GM12878 (cell line): Measurements from ENCODE around the gene H2BK1. TPM values are rescaled to one million over a fixed set of nuclear protein-coding genes. Genes with fewer than 3 reads are reported as not detected.
A peak's percentile ranks its signal among the peaks of the same experiment; 100 is the strongest.

ENCODE experiments used
- ATF2 ChIP-seq: IDR thresholded peaks from 2 replicates; pipeline ENCODE4 v1.6.1; 2012; ENCODE audit warnings: low read length, inconsistent platforms
- ATF7 ChIP-seq: fragments of 450-650 bp; IDR thresholded peaks from 2 replicates; pipeline ENCODE4 v1.6.1; 2016; ENCODE audit warnings: low read depth, mild to moderate bottlenecking
- CEBPB ChIP-seq, 2 experiments: fragments of 150-350 bp in 1 of 2; IDR thresholded peaks; 2 replicates each; pipeline ENCODE4 v1.6.1; 2012 to 2014; ENCODE audit warnings: low read depth in 2 of 2, low read length in 2 of 2, borderline replicate concordance in 1 of 2, inconsistent platforms in 1 of 2
- CREB1 ChIP-seq: IDR thresholded peaks from 2 replicates; pipeline ENCODE4 v1.6.1; 2012; ENCODE audit warnings: low read depth, mild to moderate bottlenecking, inconsistent platforms
- ESRRA ChIP-seq: IDR thresholded peaks from 2 replicates; pipeline ENCODE4 v1.6.1; 2012; ENCODE audit warnings: mild to moderate bottlenecking, low read length, improper control_type of control experiment
- EZH2 ChIP-seq: IDR thresholded peaks from 2 replicates; pipeline ENCODE4 v1.6.1; 2012; ENCODE audit warnings: low read depth, mild to moderate bottlenecking, control low read depth, inconsistent platforms, low read length, borderline replicate concordance; ENCODE audit not compliant: control insufficient read depth
- FOS ChIP-seq: IDR thresholded peaks from 3 replicates; pipeline ENCODE4 v1.6.1; 2011; ENCODE audit warnings: borderline replicate concordance; ENCODE audit not compliant: insufficient read length; ENCODE audit errors: extremely low read depth
- GABPA ChIP-seq: IDR thresholded peaks from 2 replicates; pipeline ENCODE4 v1.6.1; 2014; ENCODE audit warnings: antibody characterized with exemption, low read depth, mild to moderate bottlenecking, inconsistent platforms
- IKZF1 ChIP-seq: fragments of 450-650 bp; conservative IDR thresholded peaks from 2 replicates; pipeline ENCODE4 v1.6.1; 2017; ENCODE audit warnings: antibody characterized with exemption, mild to moderate bottlenecking
- IRF5 ChIP-seq: fragments of 450-650 bp; IDR thresholded peaks from 2 replicates; pipeline ENCODE4 v1.6.1; 2017; ENCODE audit warnings: borderline replicate concordance
- KDM1A ChIP-seq: fragments of 200-600 bp; sonication (generic); IDR thresholded peaks from 2 replicates; pipeline ENCODE4 v1.6.1; 2016; ENCODE audit warnings: borderline replicate concordance
- MEF2A ChIP-seq: IDR thresholded peaks from 2 replicates; pipeline ENCODE4 v1.6.1; 2011; ENCODE audit warnings: low read depth, mild to moderate bottlenecking, low read length, moderate library complexity; ENCODE audit not compliant: insufficient read depth
- MLLT1 ChIP-seq: fragments of 450-650 bp; IDR thresholded peaks from 2 replicates; pipeline ENCODE4 v1.6.1; 2016; ENCODE audit warnings: mild to moderate bottlenecking
- RAD21 ChIP-seq: IDR thresholded peaks from 2 replicates; pipeline ENCODE4 v1.6.1; 2011; ENCODE audit warnings: mild to moderate bottlenecking, low read depth, low read length, moderate library complexity; ENCODE audit not compliant: insufficient read depth
- SPI1 ChIP-seq: IDR thresholded peaks from 2 replicates; pipeline ENCODE4 v1.6.1; 2011; ENCODE audit warnings: low read depth, mild to moderate bottlenecking, low read length, moderate library complexity, borderline replicate concordance; ENCODE audit not compliant: insufficient read depth
- SREBF1 ChIP-seq: IDR thresholded peaks from 2 replicates; pipeline ENCODE4 v1.6.1; 2012; ENCODE audit warnings: mild to moderate bottlenecking, low read length
- TBL1XR1 ChIP-seq: IDR thresholded peaks from 2 replicates; pipeline ENCODE4 v1.6.1; 2012; ENCODE audit warnings: low read depth, low read length, improper control_type of control experiment
- ZNF622 ChIP-seq: fragments of 450-650 bp; IDR thresholded peaks from 2 replicates; pipeline ENCODE4 v1.6.1; 2017; ENCODE audit warnings: mild to moderate bottlenecking, inconsistent platforms
- ZZZ3 ChIP-seq: IDR thresholded peaks from 2 replicates; pipeline ENCODE4 v1.6.1; 2011; ENCODE audit warnings: low read depth; ENCODE audit not compliant: control insufficient read depth, insufficient read length
- polyA plus RNA-seq, 11 experiments: library from polyadenylated mRNA; depleted of rRNA in 4 of 11; unstranded in 6 of 11; stranded (reverse) in 5 of 11; fragments of >200 nt; fragmentation: Nextera tagmentation in 4 of 11; fragmentation: Illumina TruSeq in 1 of 11; extraction: Ambion mirVana in 4 of 11; extraction: Trizol in 1 of 11; gene quantifications; 1 replicate in 1 of 11; 2 replicates in 10 of 11; pipeline versions ENCODE4 v1.2.1 to v1.2.3, GENCODE V29; 2011 to 2016; ENCODE audit warnings: inconsistent platforms in 2 of 11, missing spikeins in 2 of 11, low read depth in 1 of 11
- total RNA-seq, 4 experiments: library from RNA; depleted of rRNA in 3 of 4; stranded (reverse); fragments of >200 nt in 3 of 4; fragmentation: Illumina TruSeq in 1 of 4; extraction: Trizol in 1 of 4; gene quantifications; 2 replicates each; pipeline versions ENCODE4 v1.2.1 to v1.2.3, GENCODE V29; 2013 to 2021
- TF ChIP-seq, protein P1 (sequence below): fragments of 450-650 bp; IDR thresholded peaks from 2 replicates; pipeline ENCODE4 v1.6.1; 2018; ENCODE audit warnings: mild to moderate bottlenecking, low read depth, moderate library complexity; ENCODE audit not compliant: partially characterized antibody
- TF ChIP-seq, protein P2 (sequence below): IDR thresholded peaks from 2 replicates; pipeline ENCODE4 v1.6.1; 2012; ENCODE audit warnings: low read depth, low read length, improper control_type of control experiment

H2BK1 gene
- total and polyA plus RNA-seq, 10 of the 15 experiments (the other 5 are each of a cell fraction or from before 2014, with no cell fraction given) = 0.54 TPM; not detected in 9

- TF ChIP-seq, protein P1, sequence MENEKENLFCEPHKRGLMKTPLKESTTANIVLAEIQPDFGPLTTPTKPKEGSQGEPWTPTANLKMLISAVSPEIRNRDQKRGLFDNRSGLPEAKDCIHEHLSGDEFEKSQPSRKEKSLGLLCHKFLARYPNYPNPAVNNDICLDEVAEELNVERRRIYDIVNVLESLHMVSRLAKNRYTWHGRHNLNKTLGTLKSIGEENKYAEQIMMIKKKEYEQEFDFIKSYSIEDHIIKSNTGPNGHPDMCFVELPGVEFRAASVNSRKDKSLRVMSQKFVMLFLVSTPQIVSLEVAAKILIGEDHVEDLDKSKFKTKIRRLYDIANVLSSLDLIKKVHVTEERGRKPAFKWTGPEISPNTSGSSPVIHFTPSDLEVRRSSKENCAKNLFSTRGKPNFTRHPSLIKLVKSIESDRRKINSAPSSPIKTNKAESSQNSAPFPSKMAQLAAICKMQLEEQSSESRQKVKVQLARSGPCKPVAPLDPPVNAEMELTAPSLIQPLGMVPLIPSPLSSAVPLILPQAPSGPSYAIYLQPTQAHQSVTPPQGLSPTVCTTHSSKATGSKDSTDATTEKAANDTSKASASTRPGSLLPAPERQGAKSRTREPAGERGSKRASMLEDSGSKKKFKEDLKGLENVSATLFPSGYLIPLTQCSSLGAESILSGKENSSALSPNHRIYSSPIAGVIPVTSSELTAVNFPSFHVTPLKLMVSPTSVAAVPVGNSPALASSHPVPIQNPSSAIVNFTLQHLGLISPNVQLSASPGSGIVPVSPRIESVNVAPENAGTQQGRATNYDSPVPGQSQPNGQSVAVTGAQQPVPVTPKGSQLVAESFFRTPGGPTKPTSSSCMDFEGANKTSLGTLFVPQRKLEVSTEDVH = no peak
- no peak for TF ChIP-seq RAD21
- TF ChIP-seq MEF2A = no peak
- TF ChIP-seq SREBF1 = peak; percentile 49; the same call in 1 of the 2 replicates
- TF ChIP-seq, protein P2, sequence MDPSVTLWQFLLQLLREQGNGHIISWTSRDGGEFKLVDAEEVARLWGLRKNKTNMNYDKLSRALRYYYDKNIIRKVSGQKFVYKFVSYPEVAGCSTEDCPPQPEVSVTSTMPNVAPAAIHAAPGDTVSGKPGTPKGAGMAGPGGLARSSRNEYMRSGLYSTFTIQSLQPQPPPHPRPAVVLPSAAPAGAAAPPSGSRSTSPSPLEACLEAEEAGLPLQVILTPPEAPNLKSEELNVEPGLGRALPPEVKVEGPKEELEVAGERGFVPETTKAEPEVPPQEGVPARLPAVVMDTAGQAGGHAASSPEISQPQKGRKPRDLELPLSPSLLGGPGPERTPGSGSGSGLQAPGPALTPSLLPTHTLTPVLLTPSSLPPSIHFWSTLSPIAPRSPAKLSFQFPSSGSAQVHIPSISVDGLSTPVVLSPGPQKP = no peak
- no peak for TF ChIP-seq FOS
- TF ChIP-seq CREB1 = peak; percentile 99
- TF ChIP-seq CEBPB (IDR thresholded peaks at IDR 0.05; ENCODE audit: borderline replicate concordance in 1 of 2, low read depth in 2 of 2, low read length in 2 of 2) = peak in 1 of 2 experiments; percentile 92; a peak in 2 of 4 replicates
- no peak for TF ChIP-seq SPI1
- TF ChIP-seq KDM1A = no peak
- no peak for TF ChIP-seq ZZZ3
- TF ChIP-seq ATF7 = no peak; the same call in 1 of the 2 replicates
- TF ChIP-seq TBL1XR1 = no peak
- TF ChIP-seq ATF2 = no peak
- TF ChIP-seq IKZF1 = peak; percentile 100
- TF ChIP-seq GABPA = 0 out of 2 replicates have a peak, but pooled peaks have one; percentile 24
- TF ChIP-seq MLLT1 = 0 out of 2 replicates have a peak, but pooled peaks have one; percentile 33
- TF ChIP-seq ZNF622 = no peak
- TF ChIP-seq EZH2 = no peak
- no peak for TF ChIP-seq IRF5
- TF ChIP-seq ESRRA = 0 out of 2 replicates have a peak, but pooled peaks have one; percentile 32
Observed at GRCh38 chr7:151226875-151227782, 16.8 kb upstream of the H2BK1 start, which contains the start of gene ABCF2 (continued).
